22Rv1 (cell line): ENCODE measurements around the gene TMEM248.

ENCODE experiments used
- CTCF ChIP-seq: fragments of 450-650 bp; IDR thresholded peaks from 2 replicates; pipeline ENCODE4 v1.5.1; 2017; ENCODE audit warnings: mild to moderate bottlenecking
- ZFX ChIP-seq: fragments of 450-650 bp; IDR thresholded peaks from 2 replicates; pipeline ENCODE4 v1.6.1; 2017; ENCODE audit warnings: antibody characterized with exemption, borderline replicate concordance

- no peak for TF ChIP-seq ZFX
- TF ChIP-seq CTCF, result no peak
Observed at GRCh38 chr7:66927348-66927948, 6.4 kb downstream of the TMEM248 start.
